Right hindlimb (tissue), 1 donor: ENCODE measurements around the gene FAM20C.
A peak's percentile ranks its signal among the peaks of the same experiment; 100 is the strongest.

Source experiments
- DNase-seq: peaks from one replicate; pipeline ENCODE4 v3.0.0-alpha.2; 2018

FAM20C gene

GRCh38 chr7:277228-277627, 84.9 kb downstream of the FAM20C start:
- no peak for DNase-seq

- no peak for DNase-seq
Measured at GRCh38 chr7:278081-278480, 85.7 kb downstream of the FAM20C start.

GRCh38 chr7:279821-280220, 87.5 kb downstream of the FAM20C start:
- DNase-seq, result no peak

GRCh38 chr7:280461-280860, 88.1 kb downstream of the FAM20C start:
- no peak for DNase-seq

GRCh38 chr7:281637-282036, 89.3 kb downstream of the FAM20C start:
- no peak for DNase-seq

GRCh38 chr7:282621-283020, 90.2 kb downstream of the FAM20C start:
- no peak for DNase-seq

- peak; percentile 11 for DNase-seq
Measured at GRCh38 chr7:284762-285722, 92.7 kb downstream of the FAM20C start.

- DNase-seq, result peak; percentile 7
Measured at GRCh38 chr7:285731-286130, 93.4 kb downstream of the FAM20C start.

GRCh38 chr7:286266-286665, 93.9 kb downstream of the FAM20C start:
- DNase-seq, result peak; percentile 6

GRCh38 chr7:288671-289101, 96.3 kb downstream of the FAM20C start:
- peak; percentile 12 for DNase-seq

GRCh38 chr7:289209-289755, 96.9 kb downstream of the FAM20C start:
- no peak for DNase-seq

- DNase-seq, result no peak
Measured at GRCh38 chr7:289756-290553, 97.6 kb downstream of the FAM20C start, which contains the start of gene FOXL3. FOXL3 (plus strand) TSS chr7:290170; CDS start chr7:290170, 0 bp downstream.

GRCh38 chr7:290554-291372, 98.4 kb downstream of the FAM20C start:
- DNase-seq, result no peak

- no peak for DNase-seq
Measured at GRCh38 chr7:291373-292092, 99.2 kb downstream of the FAM20C start.

GRCh38 chr7:292226-292625, 99.9 kb downstream of the FAM20C start:
- DNase-seq, result no peak

- no peak for DNase-seq
Measured at GRCh38 chr7:292826-293225, 100.5 kb downstream of the FAM20C start.

- no peak for DNase-seq
Measured at GRCh38 chr7:293681-294439, 101.5 kb downstream of the FAM20C start.

- no peak for DNase-seq
Measured at GRCh38 chr7:294440-295154, 102.2 kb downstream of the FAM20C start.

GRCh38 chr7:295155-296154, 103.1 kb downstream of the FAM20C start:
- peak; percentile 43 for DNase-seq
